Coronary artery (tissue), 2 donors: ENCODE measurements around the gene ZDHHC14.
"Not testable (repeated sequence)": the region's sequence is repeated elsewhere in the genome, so short reads cannot be mapped to it uniquely, and the experiment has no call there.

Source experiments
- DNase-seq: peaks from one replicate; pipeline ENCODE4 v3.0.0-alpha.2; 2017; ENCODE audit warnings: low spot score
- H3K27ac ChIP-seq, 2 donors: fragments of 200-600 bp; sonication (generic); one replicate each; pipeline ENCODE4 v1.5.1; 2016 to 2019
- H3K4me3 ChIP-seq: fragments of 200-600 bp; sonication (generic); 2 replicates; pipeline ENCODE4 v1.5.1; 2016; ENCODE audit warnings: mild to moderate bottlenecking, moderate library complexity
- CTCF ChIP-seq: fragments of 200-600 bp; sonication (generic); IDR thresholded peaks from one replicate; pipeline ENCODE4 v1.5.1; 2019; ENCODE audit warnings: antibody characterized with exemption

The ZDHHC14 gene

GRCh38 chr6:157386023-157386422 is 5.0 kb downstream of the ZDHHC14 start:
- no peak for TF ChIP-seq CTCF
- DNase-seq: no peak
- H3K27ac ChIP-seq: no peak overlapping the region
- no peak overlapping the region for H3K4me3 ChIP-seq

- H3K27ac ChIP-seq: no peak overlapping the region
- no peak for DNase-seq
- no peak overlapping the region for H3K4me3 ChIP-seq
- TF ChIP-seq CTCF: no peak
Observed at GRCh38 chr6:157386454-157386853, 5.5 kb downstream of the ZDHHC14 start.

GRCh38 chr6:157388924-157389323 is 7.9 kb downstream of the ZDHHC14 start:
- TF ChIP-seq CTCF: no peak
- DNase-seq: no peak
- H3K27ac ChIP-seq: no peak overlapping the region

GRCh38 chr6:157390273-157391060 is 9.5 kb downstream of the ZDHHC14 start:
- no peak for TF ChIP-seq CTCF
- no peak for DNase-seq
- Histone ChIP-seq H3K27ac (no peak overlapping the region), H3K4me3 (no peak overlapping the region)

More at GRCh38 chr6:157388924-157389323, 7.9 kb downstream of the ZDHHC14 start:
- no peak overlapping the region for H3K4me3 ChIP-seq

GRCh38 chr6:157392927-157393668 is 12.1 kb downstream of the ZDHHC14 start:
- H3K4me3 ChIP-seq: no peak overlapping the region
- no peak for DNase-seq
- TF ChIP-seq CTCF: no peak
- H3K27ac ChIP-seq: peak overlapping the region in 1 of 2 donors; percentile 35

GRCh38 chr6:157393669-157394327 is 12.8 kb downstream of the ZDHHC14 start:
- Histone ChIP-seq H3K4me3 (no peak overlapping the region), H3K27ac (no peak overlapping the region)
- no peak for TF ChIP-seq CTCF
- no peak for DNase-seq

- H3K27ac ChIP-seq, H3K4me3 ChIP-seq, DNase-seq: not testable (repeated sequence)
Observed at GRCh38 chr6:157395199-157395598, 14.2 kb downstream of the ZDHHC14 start.
